Activated naive CD4-positive, alpha-beta T cell treated with anti-CD3 and anti-CD28 coated beads, Interleukin-2, amount 50 U/mL, for 72 hours (primary cell): Measurements from ENCODE around the gene TSEN54. TPM values are rescaled to one million over a fixed set of nuclear protein-coding genes. Genes with fewer than 3 reads are reported as not detected.

Experiments
- ATAC-seq, 2 donors: fragments of 150-1000 bp; cut with Tn5 transposase; 2 replicates each; pipeline ENCODE4 v1.10.0; 2021; ENCODE audit warnings: mild to moderate bottlenecking in 2 of 2, moderate library complexity in 2 of 2
- DNase-seq, 2 donors: peaks; one replicate each; pipeline ENCODE4 v3.0.0; 2021 to 2022; ENCODE audit warnings: low spot score in 2 of 2
- H3K27ac Mint-ChIP-seq, 2 donors: one replicate each; pipeline ENCODE4 v1.8.0; 2022; ENCODE audit warnings: mild to moderate bottlenecking in 2 of 2, mixed read lengths in 2 of 2
- H3K36me3 Mint-ChIP-seq, 2 donors: one replicate each; pipeline ENCODE4 v1.8.0; 2022; ENCODE audit warnings: mixed read lengths in 2 of 2
- H3K9me3 Mint-ChIP-seq, 2 donors: one replicate each; pipeline ENCODE4 v1.8.0; 2022; ENCODE audit warnings: mixed read lengths in 2 of 2
- total RNA-seq, 2 donors: library from RNA; stranded (reverse); gene quantifications; one replicate each; pipeline ENCODE4 v1.2.3, GENCODE V29; 2022

The TSEN54 gene
- total RNA-seq, 2 donors from 2014 or later, result 26.8 to 45.5 TPM

DNA sequence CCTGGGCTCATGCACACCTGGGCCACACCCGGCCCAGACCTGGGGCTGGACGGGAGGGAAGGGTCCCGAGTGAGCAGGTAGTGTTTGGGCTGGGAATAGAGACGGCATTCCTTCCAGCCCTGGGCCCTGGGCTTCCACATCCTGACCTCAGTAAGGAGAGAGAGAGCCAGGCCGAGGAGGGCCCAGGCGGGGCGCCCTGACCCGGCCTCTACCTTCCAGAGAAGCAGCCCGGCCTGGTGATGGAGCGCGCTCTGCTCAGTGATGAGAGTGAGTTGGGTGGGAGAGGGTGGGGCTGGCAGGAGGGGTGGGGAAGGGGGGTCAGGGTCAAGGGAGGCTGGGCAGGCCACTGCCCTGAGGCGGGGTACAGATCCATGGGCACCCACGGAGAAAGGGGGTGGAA lies 57.7 kb downstream of the TSEN54 start:
- Mint-ChIP-seq H3K9me3 (no peaks in the 10 kb centered on the region), H3K36me3 (no peaks in the 10 kb centered on the region), H3K27ac (no peak overlapping the region)
- ATAC-seq, result no peak
- no peak for DNase-seq

Other genes with a start within 250 kb of the TSEN54 start
- gene MIF4GD, start 245.3 kb upstream of the TSEN54 start, total RNA-seq, result 10 to 100 TPM; 33.4 to 37.8 TPM
- gene SLC25A19, start 227.1 kb upstream of the TSEN54 start, total RNA-seq, result 100 to 1,000 TPM in 1 of 2 donors, 10 to 100 TPM in 1; 74.4 to 110 TPM
- 100 to 1,000 TPM; 163 to 180 TPM for gene GRB2, start 110.8 kb upstream of the TSEN54 start, total RNA-seq
- gene TMEM94, start 59.9 kb upstream of the TSEN54 start, total RNA-seq, result 10 to 100 TPM; 64.5 to 65.2 TPM
- 1 to 10 TPM; 1.7 to 3.5 TPM for gene CASKIN2, start 991 bp upstream of the TSEN54 start, total RNA-seq
- 10 to 100 TPM; 12.0 to 12.8 TPM for gene LLGL2, start 9.2 kb downstream of the TSEN54 start, total RNA-seq
- 10 to 100 TPM; 38.4 to 45.0 TPM for gene MYO15B, start 71.3 kb downstream of the TSEN54 start, total RNA-seq
- under 1 TPM; 0.06 to 0.32 TPM for gene SMIM5, start 116.9 kb downstream of the TSEN54 start, total RNA-seq
- gene RECQL5, start 150.6 kb downstream of the TSEN54 start, total RNA-seq, result 10 to 100 TPM; 35.1 to 47.4 TPM
- gene SAP30BP, start 150.8 kb downstream of the TSEN54 start, total RNA-seq, result 10 to 100 TPM; 76.3 to 78.8 TPM
- gene ITGB4, start 204.9 kb downstream of the TSEN54 start, total RNA-seq, result 1 to 10 TPM in 1 of 2 donors, under 1 TPM in 1; 0.76 to 1.1 TPM
- 10 to 100 TPM; 54.7 to 74.8 TPM for gene GALK1, start 248.7 kb downstream of the TSEN54 start, total RNA-seq